Type B pancreatic cell (in vitro differentiated cells): ENCODE measurements around the gene CCDC3. TPM values are rescaled to one million over a fixed set of nuclear protein-coding genes. Genes with fewer than 3 reads are reported as not detected.

ENCODE experiments used
- DNase-seq: peaks from one replicate; pipeline ENCODE4 v3.0.0; 2021; ENCODE audit warnings: mixed read lengths; ENCODE audit not compliant: unreplicated experiment; ENCODE audit errors: extremely low spot score
- H3K27ac Mint-ChIP-seq: 2 replicates; pipeline ENCODE4 v1.8.0; 2021; ENCODE audit warnings: mild to moderate bottlenecking, mixed read lengths
- H3K27me3 Mint-ChIP-seq: 2 replicates; pipeline ENCODE4 v1.8.0; 2021; ENCODE audit warnings: mixed read lengths
- H3K36me3 Mint-ChIP-seq: 2 replicates; pipeline ENCODE4 v1.8.0; 2021; ENCODE audit warnings: mixed read lengths
- H3K4me1 Mint-ChIP-seq: one replicate; pipeline ENCODE4 v1.8.0; 2021; ENCODE audit warnings: mixed read lengths; ENCODE audit not compliant: unreplicated experiment
- H3K4me3 Mint-ChIP-seq: 2 replicates; pipeline ENCODE4 v1.8.0; 2021; ENCODE audit warnings: mild to moderate bottlenecking, mixed read lengths
- H3K9me3 Mint-ChIP-seq: 2 replicates; pipeline ENCODE4 v1.8.0; 2021; ENCODE audit warnings: mixed read lengths
- total RNA-seq: library from RNA; stranded (reverse); gene quantifications from 2 replicates; pipeline ENCODE4 v1.2.1, GENCODE V29; 2021; ENCODE audit warnings: low replicate concordance
- TF ChIP-seq, protein P1 (sequence below): fragments of 200-600 bp; sonication (generic); conservative IDR thresholded peaks from 2 replicates; pipeline ENCODE4 v1.5.0; 2021; ENCODE audit warnings: antibody characterized with exemption, mild to moderate bottlenecking

CCDC3 gene
- total RNA-seq, 1 donor from 2014 or later, result 17.6 TPM

DNA sequence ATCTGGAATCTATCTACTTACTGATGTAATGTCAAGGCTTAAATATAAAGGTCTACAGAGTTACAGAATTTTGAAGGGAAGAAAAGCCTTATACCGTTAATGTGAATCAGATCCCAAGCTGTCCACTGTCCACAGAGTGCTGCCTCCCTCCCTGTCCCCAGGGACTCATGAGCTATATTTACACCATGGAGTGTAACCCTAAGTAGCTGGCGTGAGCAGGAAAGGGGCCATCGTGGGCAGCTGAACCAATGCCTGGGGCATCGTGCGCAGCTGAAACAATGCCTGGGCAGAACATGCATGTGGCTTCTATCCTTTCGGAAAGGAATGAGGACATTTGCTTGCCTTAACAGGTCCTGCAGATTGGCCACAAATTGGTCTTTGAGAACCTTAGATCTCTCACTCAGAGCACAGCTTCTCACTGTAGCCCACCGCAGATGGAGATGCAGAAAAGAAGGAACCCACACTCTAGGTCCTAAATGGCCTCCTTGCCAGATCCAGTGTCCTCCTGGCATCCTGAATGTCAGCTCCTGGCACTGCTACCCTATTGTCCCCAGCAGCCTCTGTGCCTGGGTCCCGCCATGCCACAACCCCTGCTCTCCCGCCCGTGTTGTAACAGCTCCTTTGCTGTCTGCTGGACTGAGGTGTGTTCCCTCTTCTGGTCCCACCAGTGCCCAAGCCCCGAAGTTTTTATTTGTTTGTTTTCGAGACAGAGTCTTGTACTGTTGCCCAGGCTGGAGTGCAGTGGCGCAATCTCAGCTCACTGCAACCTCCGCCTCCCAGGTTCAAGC, 30.3 kb downstream of the CCDC3 start:
- no peak overlapping the region for H3K4me3 Mint-ChIP-seq
- no peaks in the 10 kb centered on the region for H3K9me3 Mint-ChIP-seq
- H3K4me1 Mint-ChIP-seq, result peaks cover 4% of the 10 kb centered on the region
- H3K36me3 Mint-ChIP-seq, result peaks cover 4% of the 10 kb centered on the region
- H3K27me3 Mint-ChIP-seq, result peaks cover 3% of the 10 kb centered on the region
- TF ChIP-seq, protein P1, sequence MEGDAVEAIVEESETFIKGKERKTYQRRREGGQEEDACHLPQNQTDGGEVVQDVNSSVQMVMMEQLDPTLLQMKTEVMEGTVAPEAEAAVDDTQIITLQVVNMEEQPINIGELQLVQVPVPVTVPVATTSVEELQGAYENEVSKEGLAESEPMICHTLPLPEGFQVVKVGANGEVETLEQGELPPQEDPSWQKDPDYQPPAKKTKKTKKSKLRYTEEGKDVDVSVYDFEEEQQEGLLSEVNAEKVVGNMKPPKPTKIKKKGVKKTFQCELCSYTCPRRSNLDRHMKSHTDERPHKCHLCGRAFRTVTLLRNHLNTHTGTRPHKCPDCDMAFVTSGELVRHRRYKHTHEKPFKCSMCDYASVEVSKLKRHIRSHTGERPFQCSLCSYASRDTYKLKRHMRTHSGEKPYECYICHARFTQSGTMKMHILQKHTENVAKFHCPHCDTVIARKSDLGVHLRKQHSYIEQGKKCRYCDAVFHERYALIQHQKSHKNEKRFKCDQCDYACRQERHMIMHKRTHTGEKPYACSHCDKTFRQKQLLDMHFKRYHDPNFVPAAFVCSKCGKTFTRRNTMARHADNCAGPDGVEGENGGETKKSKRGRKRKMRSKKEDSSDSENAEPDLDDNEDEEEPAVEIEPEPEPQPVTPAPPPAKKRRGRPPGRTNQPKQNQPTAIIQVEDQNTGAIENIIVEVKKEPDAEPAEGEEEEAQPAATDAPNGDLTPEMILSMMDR, result no peak
- DNase-seq, result no peak
- no peak overlapping the region for H3K27ac Mint-ChIP-seq

DNA sequence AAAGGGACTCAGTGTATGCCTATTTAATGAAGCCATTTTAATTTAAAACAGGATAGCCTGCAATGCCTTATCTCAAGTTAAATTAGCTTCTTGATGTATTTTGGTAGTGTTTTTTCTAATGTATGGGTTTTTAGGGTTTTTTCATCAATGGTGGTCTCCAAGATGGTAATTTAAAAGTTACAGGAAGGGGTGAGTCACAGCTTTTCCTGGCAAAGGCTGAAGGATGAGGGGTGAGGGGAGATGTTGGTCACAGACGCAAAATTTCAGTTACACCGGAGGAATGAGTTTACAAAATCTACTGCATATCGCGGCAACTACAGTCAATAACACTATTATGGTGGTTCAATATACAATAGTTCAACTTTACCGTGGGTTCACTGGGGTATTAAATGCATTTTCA, 31.6 kb downstream of the CCDC3 start:
- Mint-ChIP-seq H3K9me3 (no peaks in the 10 kb centered on the region), H3K36me3 (peaks cover 4% of the 10 kb centered on the region), H3K27ac (no peak overlapping the region), H3K27me3 (no peaks in the 10 kb centered on the region), H3K4me1 (no peaks in the 10 kb centered on the region), H3K4me3 (no peak overlapping the region)
- DNase-seq, result no peak
- TF ChIP-seq, protein P1, result no peak

DNA sequence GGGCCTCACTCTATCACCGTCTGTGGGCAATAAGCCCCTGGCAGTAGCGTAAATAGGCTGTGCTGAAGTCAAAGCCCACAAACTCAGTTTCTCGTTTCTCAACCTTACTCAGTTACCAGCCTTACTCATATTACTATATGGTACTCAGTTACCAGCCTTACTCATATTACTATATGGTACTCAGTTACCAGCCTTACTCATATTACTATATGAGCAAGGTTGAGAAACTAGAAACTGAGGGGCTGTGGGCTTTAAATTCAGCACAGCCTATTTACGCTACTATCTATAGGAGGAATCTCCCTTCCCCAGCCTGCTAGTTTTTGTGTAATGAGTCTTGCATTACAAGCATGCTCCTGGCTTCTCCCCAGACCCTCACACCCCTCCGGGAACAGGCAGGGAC, 35.4 kb downstream of the CCDC3 start:
- peaks cover 5% of the 10 kb centered on the region for H3K4me1 Mint-ChIP-seq
- peaks cover 4% of the 10 kb centered on the region for H3K36me3 Mint-ChIP-seq
- no peaks in the 10 kb centered on the region for H3K27me3 Mint-ChIP-seq
- TF ChIP-seq, protein P1, result no peak
- no peak overlapping the region for H3K4me3 Mint-ChIP-seq
- DNase-seq, result peak; percentile 29
- no peak overlapping the region for H3K27ac Mint-ChIP-seq
- no peaks in the 10 kb centered on the region for H3K9me3 Mint-ChIP-seq

DNA sequence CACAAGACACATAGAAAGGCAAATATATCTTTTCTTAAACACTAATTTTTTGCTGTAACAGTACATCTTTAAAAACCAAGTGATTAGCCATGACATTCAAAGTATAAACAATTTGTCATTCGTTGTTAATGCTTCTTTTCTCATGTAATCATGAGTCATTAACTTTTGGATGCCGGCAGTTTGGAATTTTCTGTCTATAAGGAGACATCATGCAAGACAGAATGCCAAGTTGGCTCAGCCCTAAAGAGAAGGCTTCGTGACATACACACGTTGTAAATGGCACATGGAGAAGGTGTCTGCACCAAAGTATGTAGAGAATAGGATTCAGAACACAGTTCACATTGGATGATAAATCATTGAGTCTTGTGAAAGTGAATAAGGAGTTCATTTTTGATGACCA, 35.9 kb downstream of the CCDC3 start:
- H3K27ac Mint-ChIP-seq, result no peak overlapping the region
- H3K36me3 Mint-ChIP-seq, result peaks cover 4% of the 10 kb centered on the region

DNA sequence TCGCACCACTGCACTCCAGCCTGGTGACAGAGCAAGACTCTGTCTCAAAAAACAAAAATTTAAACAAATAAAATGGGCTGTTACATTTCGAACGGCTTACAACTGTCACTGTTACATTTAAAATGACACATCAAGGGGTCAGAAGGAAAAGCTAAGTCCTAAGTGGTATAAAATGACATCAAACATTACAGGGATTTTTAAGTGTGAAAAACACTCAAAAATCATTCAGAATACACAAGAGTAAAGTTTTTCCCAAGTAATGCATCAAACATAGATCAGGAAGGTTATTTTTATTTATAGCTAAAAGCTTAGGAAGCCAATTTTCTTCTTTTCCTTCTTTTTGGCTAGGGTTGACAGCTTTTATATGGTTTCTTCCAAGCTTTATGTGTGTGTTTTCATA, 39.0 kb downstream of the CCDC3 start:
- Mint-ChIP-seq H3K9me3 (no peaks in the 10 kb centered on the region), H3K4me1 (peaks cover 17% of the 10 kb centered on the region), H3K4me3 (no peak overlapping the region), H3K36me3 (no peaks in the 10 kb centered on the region), H3K27me3 (no peaks in the 10 kb centered on the region), H3K27ac (no peak overlapping the region)
- TF ChIP-seq, protein P1, result no peak
- no peak for DNase-seq

More for the DNA sequence above, 35.9 kb downstream of the CCDC3 start:
- TF ChIP-seq, protein P1, result no peak
- Mint-ChIP-seq H3K4me1 (peaks cover 10% of the 10 kb centered on the region), H3K9me3 (no peaks in the 10 kb centered on the region), H3K27me3 (no peaks in the 10 kb centered on the region), H3K4me3 (no peak overlapping the region)
- DNase-seq, result no peak
